ENCODE measurements around the gene ZCCHC10.

DNA sequence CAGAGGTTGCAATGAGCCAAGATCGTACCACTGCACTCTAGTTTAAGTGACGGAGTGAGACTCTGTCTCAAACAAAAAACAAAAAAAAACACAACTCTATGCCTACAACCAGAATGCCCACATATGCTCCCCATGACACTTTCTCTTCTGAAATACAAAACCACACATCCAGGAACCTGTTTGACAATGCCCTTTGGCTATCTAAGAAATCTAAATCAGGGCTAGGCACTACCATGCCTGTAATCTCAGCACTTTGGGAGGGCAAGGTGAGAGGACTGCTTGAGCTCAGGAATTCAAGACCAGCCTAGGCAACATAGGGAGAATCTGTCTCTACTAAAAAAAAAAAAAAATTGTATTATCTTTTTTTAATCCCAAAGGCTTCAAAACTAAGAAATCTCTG, 73.5 kb downstream of the ZCCHC10 start:
- TF ChIP-seq RXRA (IDR thresholded peaks at IDR 0.05) (no peak), TAF1 (conservative IDR thresholded peaks at IDR 0.05) (no peak), SP1 (IDR thresholded peaks at IDR 0.05) (no peak), FOXA2 (IDR thresholded peaks at IDR 0.05) (no peak), NR2F2 (IDR thresholded peaks at IDR 0.05) (no peak), YY1 (IDR thresholded peaks at IDR 0.05) (no peak)
- TF ChIP-seq, protein P1, sequence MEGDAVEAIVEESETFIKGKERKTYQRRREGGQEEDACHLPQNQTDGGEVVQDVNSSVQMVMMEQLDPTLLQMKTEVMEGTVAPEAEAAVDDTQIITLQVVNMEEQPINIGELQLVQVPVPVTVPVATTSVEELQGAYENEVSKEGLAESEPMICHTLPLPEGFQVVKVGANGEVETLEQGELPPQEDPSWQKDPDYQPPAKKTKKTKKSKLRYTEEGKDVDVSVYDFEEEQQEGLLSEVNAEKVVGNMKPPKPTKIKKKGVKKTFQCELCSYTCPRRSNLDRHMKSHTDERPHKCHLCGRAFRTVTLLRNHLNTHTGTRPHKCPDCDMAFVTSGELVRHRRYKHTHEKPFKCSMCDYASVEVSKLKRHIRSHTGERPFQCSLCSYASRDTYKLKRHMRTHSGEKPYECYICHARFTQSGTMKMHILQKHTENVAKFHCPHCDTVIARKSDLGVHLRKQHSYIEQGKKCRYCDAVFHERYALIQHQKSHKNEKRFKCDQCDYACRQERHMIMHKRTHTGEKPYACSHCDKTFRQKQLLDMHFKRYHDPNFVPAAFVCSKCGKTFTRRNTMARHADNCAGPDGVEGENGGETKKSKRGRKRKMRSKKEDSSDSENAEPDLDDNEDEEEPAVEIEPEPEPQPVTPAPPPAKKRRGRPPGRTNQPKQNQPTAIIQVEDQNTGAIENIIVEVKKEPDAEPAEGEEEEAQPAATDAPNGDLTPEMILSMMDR (IDR thresholded peaks at IDR 0.05; ENCODE audit: low read depth, low read length, missing input control): no peak
- TF ChIP-seq, protein P2, sequence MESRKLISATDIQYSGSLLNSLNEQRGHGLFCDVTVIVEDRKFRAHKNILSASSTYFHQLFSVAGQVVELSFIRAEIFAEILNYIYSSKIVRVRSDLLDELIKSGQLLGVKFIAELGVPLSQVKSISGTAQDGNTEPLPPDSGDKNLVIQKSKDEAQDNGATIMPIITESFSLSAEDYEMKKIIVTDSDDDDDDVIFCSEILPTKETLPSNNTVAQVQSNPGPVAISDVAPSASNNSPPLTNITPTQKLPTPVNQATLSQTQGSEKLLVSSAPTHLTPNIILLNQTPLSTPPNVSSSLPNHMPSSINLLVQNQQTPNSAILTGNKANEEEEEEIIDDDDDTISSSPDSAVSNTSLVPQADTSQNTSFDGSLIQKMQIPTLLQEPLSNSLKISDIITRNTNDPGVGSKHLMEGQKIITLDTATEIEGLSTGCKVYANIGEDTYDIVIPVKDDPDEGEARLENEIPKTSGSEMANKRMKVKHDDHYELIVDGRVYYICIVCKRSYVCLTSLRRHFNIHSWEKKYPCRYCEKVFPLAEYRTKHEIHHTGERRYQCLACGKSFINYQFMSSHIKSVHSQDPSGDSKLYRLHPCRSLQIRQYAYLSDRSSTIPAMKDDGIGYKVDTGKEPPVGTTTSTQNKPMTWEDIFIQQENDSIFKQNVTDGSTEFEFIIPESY (IDR thresholded peaks at IDR 0.05): no peak
- TF ChIP-seq, protein P3, sequence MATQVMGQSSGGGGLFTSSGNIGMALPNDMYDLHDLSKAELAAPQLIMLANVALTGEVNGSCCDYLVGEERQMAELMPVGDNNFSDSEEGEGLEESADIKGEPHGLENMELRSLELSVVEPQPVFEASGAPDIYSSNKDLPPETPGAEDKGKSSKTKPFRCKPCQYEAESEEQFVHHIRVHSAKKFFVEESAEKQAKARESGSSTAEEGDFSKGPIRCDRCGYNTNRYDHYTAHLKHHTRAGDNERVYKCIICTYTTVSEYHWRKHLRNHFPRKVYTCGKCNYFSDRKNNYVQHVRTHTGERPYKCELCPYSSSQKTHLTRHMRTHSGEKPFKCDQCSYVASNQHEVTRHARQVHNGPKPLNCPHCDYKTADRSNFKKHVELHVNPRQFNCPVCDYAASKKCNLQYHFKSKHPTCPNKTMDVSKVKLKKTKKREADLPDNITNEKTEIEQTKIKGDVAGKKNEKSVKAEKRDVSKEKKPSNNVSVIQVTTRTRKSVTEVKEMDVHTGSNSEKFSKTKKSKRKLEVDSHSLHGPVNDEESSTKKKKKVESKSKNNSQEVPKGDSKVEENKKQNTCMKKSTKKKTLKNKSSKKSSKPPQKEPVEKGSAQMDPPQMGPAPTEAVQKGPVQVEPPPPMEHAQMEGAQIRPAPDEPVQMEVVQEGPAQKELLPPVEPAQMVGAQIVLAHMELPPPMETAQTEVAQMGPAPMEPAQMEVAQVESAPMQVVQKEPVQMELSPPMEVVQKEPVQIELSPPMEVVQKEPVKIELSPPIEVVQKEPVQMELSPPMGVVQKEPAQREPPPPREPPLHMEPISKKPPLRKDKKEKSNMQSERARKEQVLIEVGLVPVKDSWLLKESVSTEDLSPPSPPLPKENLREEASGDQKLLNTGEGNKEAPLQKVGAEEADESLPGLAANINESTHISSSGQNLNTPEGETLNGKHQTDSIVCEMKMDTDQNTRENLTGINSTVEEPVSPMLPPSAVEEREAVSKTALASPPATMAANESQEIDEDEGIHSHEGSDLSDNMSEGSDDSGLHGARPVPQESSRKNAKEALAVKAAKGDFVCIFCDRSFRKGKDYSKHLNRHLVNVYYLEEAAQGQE (IDR thresholded peaks at IDR 0.05): no peak

Data from liver (tissue), 3 donors.